ENCODE measurements around the gene BLNK.

The BLNK gene

DNA sequence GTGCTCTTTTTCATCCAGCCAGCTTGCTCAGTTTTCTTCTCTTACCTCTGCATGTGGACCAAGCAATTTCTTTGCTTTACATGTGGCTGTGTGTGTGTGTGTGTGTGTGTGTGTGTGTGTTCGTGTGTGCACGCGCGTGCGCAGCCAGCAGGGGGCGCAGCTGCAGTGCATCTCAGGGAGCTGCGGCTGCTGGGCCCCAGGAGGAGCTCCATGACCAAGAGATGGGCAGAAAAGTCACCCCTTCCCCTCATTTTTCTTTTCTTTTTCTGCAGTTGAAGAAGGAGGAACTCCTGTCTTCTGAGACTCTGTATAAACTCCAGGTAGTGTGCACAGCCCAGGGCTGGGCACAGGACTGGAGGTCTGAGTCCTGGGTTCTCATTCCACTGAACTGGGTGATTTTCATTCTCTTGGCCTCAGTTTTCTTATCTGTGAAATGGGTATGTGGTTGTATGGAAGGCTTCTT is 41.8 kb downstream of the BLNK start (continued):
- TF ChIP-seq, protein P1, sequence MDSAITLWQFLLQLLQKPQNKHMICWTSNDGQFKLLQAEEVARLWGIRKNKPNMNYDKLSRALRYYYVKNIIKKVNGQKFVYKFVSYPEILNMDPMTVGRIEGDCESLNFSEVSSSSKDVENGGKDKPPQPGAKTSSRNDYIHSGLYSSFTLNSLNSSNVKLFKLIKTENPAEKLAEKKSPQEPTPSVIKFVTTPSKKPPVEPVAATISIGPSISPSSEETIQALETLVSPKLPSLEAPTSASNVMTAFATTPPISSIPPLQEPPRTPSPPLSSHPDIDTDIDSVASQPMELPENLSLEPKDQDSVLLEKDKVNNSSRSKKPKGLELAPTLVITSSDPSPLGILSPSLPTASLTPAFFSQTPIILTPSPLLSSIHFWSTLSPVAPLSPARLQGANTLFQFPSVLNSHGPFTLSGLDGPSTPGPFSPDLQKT (IDR thresholded peaks at IDR 0.05; ENCODE audit: borderline replicate concordance, low read depth, low read length), result no peak
- TF ChIP-seq, protein P2, sequence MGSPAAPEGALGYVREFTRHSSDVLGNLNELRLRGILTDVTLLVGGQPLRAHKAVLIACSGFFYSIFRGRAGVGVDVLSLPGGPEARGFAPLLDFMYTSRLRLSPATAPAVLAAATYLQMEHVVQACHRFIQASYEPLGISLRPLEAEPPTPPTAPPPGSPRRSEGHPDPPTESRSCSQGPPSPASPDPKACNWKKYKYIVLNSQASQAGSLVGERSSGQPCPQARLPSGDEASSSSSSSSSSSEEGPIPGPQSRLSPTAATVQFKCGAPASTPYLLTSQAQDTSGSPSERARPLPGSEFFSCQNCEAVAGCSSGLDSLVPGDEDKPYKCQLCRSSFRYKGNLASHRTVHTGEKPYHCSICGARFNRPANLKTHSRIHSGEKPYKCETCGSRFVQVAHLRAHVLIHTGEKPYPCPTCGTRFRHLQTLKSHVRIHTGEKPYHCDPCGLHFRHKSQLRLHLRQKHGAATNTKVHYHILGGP (tag by site-specific recombination; IDR thresholded peaks at IDR 0.05), result no peak
- TF ChIP-seq ZNF302 (tag by site-specific recombination; IDR thresholded peaks at IDR 0.05; ENCODE audit: low read depth) (no peak), OVOL3 (tag by site-specific recombination; IDR thresholded peaks at IDR 0.05) (no peak), HOXD13 (CRISPR knock-in tag; IDR thresholded peaks at IDR 0.05; ENCODE audit: borderline replicate concordance) (no peak), ZNF544 (tag by site-specific recombination; IDR thresholded peaks at IDR 0.05) (no peak), SETDB1 (IDR thresholded peaks at IDR 0.05; ENCODE audit: insufficient read length, low read length) (no peak), ZNF202 (tag by site-specific recombination; IDR thresholded peaks at IDR 0.05; ENCODE audit: borderline replicate concordance) (no peak), ZNF133 (tag by site-specific recombination; IDR thresholded peaks at IDR 0.05) (0 out of 2 replicates have a peak, but pooled peaks have one; percentile 18), ZNF324 (tag by site-specific recombination; IDR thresholded peaks at IDR 0.05) (no peak; the same call in 1 of the 2 replicates), ZNF677 (tag by site-specific recombination; IDR thresholded peaks at IDR 0.05) (no peak), ZNF146 (tag by site-specific recombination; IDR thresholded peaks at IDR 0.05) (no peak), ZNF658 (tag by site-specific recombination; IDR thresholded peaks at IDR 0.05) (no peak), ZNF596 (tag by site-specific recombination; IDR thresholded peaks at IDR 0.05) (no peak), SP2 (tag by site-specific recombination; IDR thresholded peaks at IDR 0.05) (no peak), ZNF830 (tag by site-specific recombination; IDR thresholded peaks at IDR 0.05; ENCODE audit: low read depth) (no peak), REPIN1 (tag by site-specific recombination; IDR thresholded peaks at IDR 0.05; ENCODE audit: low read depth) (no peak; the same call in 1 of the 2 replicates), ZNF16 (tag by site-specific recombination; IDR thresholded peaks at IDR 0.05; ENCODE audit: low read depth) (no peak), ZNF23 (tag by site-specific recombination; IDR thresholded peaks at IDR 0.05; ENCODE audit: borderline replicate concordance) (no peak), ZNF600 (tag by site-specific recombination; IDR thresholded peaks at IDR 0.05) (no peak), ZNF660 (tag by site-specific recombination; IDR thresholded peaks at IDR 0.05) (no peak), ZNF10 (tag by site-specific recombination; IDR thresholded peaks at IDR 0.05) (no peak), ZNF791 (tag by site-specific recombination; IDR thresholded peaks at IDR 0.05) (no peak), ZFP41 (tag by site-specific recombination; IDR thresholded peaks at IDR 0.05; ENCODE audit: borderline replicate concordance) (no peak)
- TF ChIP-seq, protein P3, sequence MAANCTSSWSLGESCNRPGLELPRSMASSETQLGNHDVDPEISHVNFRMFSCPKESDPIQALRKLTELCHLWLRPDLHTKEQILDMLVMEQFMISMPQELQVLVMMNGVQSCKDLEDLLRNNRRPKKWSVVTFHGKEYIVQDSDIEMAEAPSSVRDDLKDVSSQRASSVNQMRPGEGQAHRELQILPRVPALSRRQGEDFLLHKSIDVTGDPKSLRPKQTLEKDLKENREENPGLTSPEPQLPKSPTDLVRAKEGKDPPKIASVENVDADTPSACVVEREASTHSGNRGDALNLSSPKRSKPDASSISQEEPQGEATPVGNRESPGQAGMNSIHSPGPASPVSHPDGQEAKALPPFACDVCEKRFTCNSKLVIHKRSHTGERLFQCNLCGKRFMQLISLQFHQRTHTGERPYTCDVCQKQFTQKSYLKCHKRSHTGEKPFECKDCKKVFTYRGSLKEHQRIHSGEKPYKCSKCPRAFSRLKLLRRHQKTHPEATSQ (tag by site-specific recombination; IDR thresholded peaks at IDR 0.05), result peak; percentile 40; the same call in 1 of the 2 replicates
- TF ChIP-seq, protein P4, sequence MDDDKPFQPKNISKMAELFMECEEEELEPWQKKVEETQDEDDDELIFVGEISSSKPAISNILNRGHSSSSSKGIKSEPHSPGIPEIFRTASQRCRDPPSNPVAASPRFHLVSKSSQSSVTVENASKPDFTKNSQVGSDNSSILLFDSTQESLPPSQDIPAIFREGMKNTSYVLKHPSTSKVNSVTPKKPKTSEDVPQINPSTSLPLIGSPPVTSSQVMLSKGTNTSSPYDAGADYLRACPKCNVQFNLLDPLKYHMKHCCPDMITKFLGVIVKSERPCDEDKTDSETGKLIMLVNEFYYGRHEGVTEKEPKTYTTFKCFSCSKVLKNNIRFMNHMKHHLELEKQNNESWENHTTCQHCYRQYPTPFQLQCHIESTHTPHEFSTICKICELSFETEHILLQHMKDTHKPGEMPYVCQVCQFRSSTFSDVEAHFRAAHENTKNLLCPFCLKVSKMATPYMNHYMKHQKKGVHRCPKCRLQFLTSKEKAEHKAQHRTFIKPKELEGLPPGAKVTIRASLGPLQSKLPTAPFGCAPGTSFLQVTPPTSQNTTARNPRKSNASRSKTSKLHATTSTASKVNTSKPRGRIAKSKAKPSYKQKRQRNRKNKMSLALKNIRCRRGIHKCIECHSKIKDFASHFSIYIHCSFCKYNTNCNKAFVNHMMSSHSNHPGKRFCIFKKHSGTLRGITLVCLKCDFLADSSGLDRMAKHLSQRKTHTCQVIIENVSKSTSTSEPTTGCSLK (tag by site-specific recombination; IDR thresholded peaks at IDR 0.05), result no peak
- TF ChIP-seq, protein P5, sequence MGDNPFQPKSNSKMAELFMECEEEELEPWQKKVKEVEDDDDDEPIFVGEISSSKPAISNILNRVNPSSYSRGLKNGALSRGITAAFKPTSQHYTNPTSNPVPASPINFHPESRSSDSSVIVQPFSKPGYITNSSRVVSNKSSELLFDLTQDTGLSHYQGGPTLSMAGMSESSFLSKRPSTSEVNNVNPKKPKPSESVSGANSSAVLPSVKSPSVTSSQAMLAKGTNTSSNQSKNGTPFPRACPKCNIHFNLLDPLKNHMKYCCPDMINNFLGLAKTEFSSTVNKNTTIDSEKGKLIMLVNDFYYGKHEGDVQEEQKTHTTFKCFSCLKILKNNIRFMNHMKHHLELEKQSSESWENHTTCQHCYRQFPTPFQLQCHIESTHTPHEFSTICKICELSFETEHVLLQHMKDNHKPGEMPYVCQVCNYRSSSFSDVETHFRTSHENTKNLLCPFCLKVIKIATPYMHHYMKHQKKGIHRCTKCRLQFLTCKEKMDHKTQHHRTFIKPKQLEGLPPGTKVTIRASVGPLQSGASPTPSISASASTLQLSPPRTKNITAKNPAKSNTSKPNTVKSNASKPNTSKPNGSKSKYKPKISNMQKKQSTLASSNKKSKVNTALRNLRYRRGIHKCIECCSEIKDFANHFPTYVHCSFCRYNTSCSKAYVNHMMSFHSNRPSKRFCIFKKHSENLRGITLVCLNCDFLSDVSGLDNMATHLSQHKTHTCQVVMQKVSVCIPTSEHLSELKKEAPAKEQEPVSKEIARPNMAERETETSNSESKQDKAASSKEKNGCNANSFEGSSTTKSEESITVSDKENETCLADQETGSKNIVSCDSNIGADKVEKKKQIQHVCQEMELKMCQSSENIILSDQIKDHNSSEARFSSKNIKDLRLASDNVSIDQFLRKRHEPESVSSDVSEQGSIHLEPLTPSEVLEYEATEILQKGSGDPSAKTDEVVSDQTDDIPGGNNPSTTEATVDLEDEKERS (tag by site-specific recombination; IDR thresholded peaks at IDR 0.05), result no peak; the same call in 1 of the 2 replicates
- TF ChIP-seq, protein P6, sequence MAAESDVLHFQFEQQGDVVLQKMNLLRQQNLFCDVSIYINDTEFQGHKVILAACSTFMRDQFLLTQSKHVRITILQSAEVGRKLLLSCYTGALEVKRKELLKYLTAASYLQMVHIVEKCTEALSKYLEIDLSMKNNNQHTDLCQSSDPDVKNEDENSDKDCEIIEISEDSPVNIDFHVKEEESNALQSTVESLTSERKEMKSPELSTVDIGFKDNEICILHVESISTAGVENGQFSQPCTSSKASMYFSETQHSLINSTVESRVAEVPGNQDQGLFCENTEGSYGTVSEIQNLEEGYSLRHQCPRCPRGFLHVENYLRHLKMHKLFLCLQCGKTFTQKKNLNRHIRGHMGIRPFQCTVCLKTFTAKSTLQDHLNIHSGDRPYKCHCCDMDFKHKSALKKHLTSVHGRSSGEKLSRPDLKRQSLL (tag by site-specific recombination; IDR thresholded peaks at IDR 0.05), result no peak; the same call in 1 of the 2 replicates
- TF ChIP-seq, protein P7, sequence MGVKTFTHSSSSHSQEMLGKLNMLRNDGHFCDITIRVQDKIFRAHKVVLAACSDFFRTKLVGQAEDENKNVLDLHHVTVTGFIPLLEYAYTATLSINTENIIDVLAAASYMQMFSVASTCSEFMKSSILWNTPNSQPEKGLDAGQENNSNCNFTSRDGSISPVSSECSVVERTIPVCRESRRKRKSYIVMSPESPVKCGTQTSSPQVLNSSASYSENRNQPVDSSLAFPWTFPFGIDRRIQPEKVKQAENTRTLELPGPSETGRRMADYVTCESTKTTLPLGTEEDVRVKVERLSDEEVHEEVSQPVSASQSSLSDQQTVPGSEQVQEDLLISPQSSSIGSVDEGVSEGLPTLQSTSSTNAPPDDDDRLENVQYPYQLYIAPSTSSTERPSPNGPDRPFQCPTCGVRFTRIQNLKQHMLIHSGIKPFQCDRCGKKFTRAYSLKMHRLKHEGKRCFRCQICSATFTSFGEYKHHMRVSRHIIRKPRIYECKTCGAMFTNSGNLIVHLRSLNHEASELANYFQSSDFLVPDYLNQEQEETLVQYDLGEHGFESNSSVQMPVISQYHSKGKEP (tag by site-specific recombination; IDR thresholded peaks at IDR 0.05), result no peak

Measured in HEK293 (cell line).